SH-SY5Y (cell line): ENCODE results near the gene COPZ2.

Experiments used
- GATA2 ChIP-seq: IDR thresholded peaks from 2 replicates; pipeline ENCODE4 v1.6.1; 2011; ENCODE audit warnings: mild to moderate bottlenecking, low read depth, low read length
- GATA3 ChIP-seq: IDR thresholded peaks from 2 replicates; pipeline ENCODE4 v1.6.1; 2011; ENCODE audit warnings: low read depth, mild to moderate bottlenecking, low read length, moderate library complexity

DNA sequence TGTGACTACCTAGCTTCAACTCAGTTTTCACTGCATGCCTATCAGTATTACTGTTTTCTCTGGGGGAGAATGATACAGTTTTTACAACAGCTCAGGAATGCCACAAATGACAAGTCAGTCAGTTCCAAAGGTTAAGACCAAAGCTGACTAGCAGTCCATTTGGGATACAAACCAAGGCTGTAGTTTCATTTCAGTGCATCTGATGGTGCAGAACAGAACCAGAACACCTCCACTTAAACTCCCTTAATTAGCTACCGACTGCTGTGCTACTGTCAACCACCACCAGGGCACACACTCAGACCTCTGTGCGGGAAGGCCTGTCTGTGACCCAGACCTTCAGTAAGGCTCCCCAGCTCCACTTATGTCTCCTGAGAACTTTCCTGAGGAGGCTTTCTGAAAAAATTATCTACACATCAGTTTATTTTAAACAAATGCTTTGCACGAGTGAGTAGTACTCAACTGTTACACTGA is 30.9 kb upstream of the COPZ2 start:
- no peak for TF ChIP-seq GATA2
- no peak for TF ChIP-seq GATA3
